Measurements from ENCODE around the gene NELFB. TPM values are rescaled to one million over a fixed set of nuclear protein-coding genes. Genes with fewer than 3 reads are reported as not detected.

NELFB gene
- total and polyA plus RNA-seq, 2 experiments from 2014 or later = 73.3 to 78.2 TPM

- no peaks in the 10 kb centered on the region for H3K9me3 ChIP-seq (ENCODE audit: low read depth)
- no peaks in the 10 kb centered on the region for H3K36me3 ChIP-seq
- no peaks in the 10 kb centered on the region for H3K27me3 ChIP-seq
- H3K4me3 ChIP-seq = no peak overlapping the region
- no peak for TF ChIP-seq CTCF (IDR thresholded peaks at IDR 0.05; ENCODE audit: low read depth, low read length)
- H3K27ac ChIP-seq = no peak overlapping the region
- H3K4me1 ChIP-seq (ENCODE audit: low read depth) = peaks cover 19% of the 10 kb centered on the region
- DNase-seq (ENCODE audit: low read depth in 1 of 2, low spot score in 1 of 2) = no peak
Observed at GRCh38 chr9:137214620-137215019, 40.5 kb upstream of the NELFB start.

GRCh38 chr9:137215196-137215986 lies 39.7 kb upstream of the NELFB start:
- H3K27me3 ChIP-seq = no peaks in the 10 kb centered on the region
- H3K9me3 ChIP-seq (ENCODE audit: low read depth) = no peaks in the 10 kb centered on the region
- no peak overlapping the region for H3K4me3 ChIP-seq
- DNase-seq (ENCODE audit: low read depth in 1 of 2, low spot score in 1 of 2) = no peak
- H3K36me3 ChIP-seq = no peaks in the 10 kb centered on the region
- TF ChIP-seq CTCF (IDR thresholded peaks at IDR 0.05; ENCODE audit: low read depth, low read length) = no peak
- H3K4me1 ChIP-seq (ENCODE audit: low read depth) = peaks cover 21% of the 10 kb centered on the region
- no peak overlapping the region for H3K27ac ChIP-seq

GRCh38 chr9:137216188-137216965 lies 38.8 kb upstream of the NELFB start:
- Histone ChIP-seq H3K4me1 (ENCODE audit: low read depth) (peaks cover 25% of the 10 kb centered on the region), H3K36me3 (no peaks in the 10 kb centered on the region), H3K27ac (no peak overlapping the region), H3K27me3 (no peaks in the 10 kb centered on the region), H3K4me3 (no peak overlapping the region), H3K9me3 (ENCODE audit: low read depth) (no peaks in the 10 kb centered on the region)
- no peak for DNase-seq (ENCODE audit: low read depth in 1 of 2, low spot score in 1 of 2)
- no peak for TF ChIP-seq CTCF (IDR thresholded peaks at IDR 0.05; ENCODE audit: low read depth, low read length)

GRCh38 chr9:137217276-137218211 lies 37.6 kb upstream of the NELFB start:
- DNase-seq (ENCODE audit: low read depth in 1 of 2, low spot score in 1 of 2) = peak; percentile 24 to 76

More at GRCh38 chr9:137217276-137218211, 37.6 kb upstream of the NELFB start:
- peak overlapping the region; percentile 90 for H3K27ac ChIP-seq
- no peaks in the 10 kb centered on the region for H3K9me3 ChIP-seq (ENCODE audit: low read depth)
- H3K4me1 ChIP-seq (ENCODE audit: low read depth) = peaks cover 25% of the 10 kb centered on the region
- H3K27me3 ChIP-seq = no peaks in the 10 kb centered on the region
- no peak overlapping the region for H3K4me3 ChIP-seq
- TF ChIP-seq CTCF (IDR thresholded peaks at IDR 0.05; ENCODE audit: low read depth, low read length) = no peak
- H3K36me3 ChIP-seq = no peaks in the 10 kb centered on the region
